ENCODE measurements around the gene ADH5. TPM values are rescaled to one million over a fixed set of nuclear protein-coding genes. Genes with fewer than 3 reads are reported as not detected.

ADH5 gene
- total and polyA plus RNA-seq, 10 of the 15 experiments (the other 5 are each of a cell fraction or from before 2014, with no cell fraction given), result 48.5 to 159 (median 95.3) TPM

GRCh38 chr4:99061048-99061700 is 27.4 kb downstream of the ADH5 start:
- Histone ChIP-seq H3K9me3 (replicated peaks; ENCODE audit: control insufficient read depth, insufficient read depth, low read length) (no peaks in the 10 kb centered on the region), H3K4me2 (ENCODE audit: control insufficient read depth, insufficient read depth) (no peak overlapping the region), H3K4me1 (ENCODE audit: control insufficient read depth, insufficient read depth, low read length) (peaks cover 6% of the 10 kb centered on the region; the same call in 1 of the 2 replicates), H2AFZ (ENCODE audit: control insufficient read depth, low read depth, low read length) (no peak overlapping the region), H3K27ac (ENCODE audit: control insufficient read depth, insufficient read depth) (no peak overlapping the region), H4K20me1 (ENCODE audit: control insufficient read depth, insufficient read depth) (no peaks in the 10 kb centered on the region), H3K4me3 (no peak overlapping the region), H3K79me2 (ENCODE audit: control insufficient read depth, insufficient read depth, low read length) (no peaks in the 10 kb centered on the region), H3K27me3 (replicated peaks in 1 of 2; ENCODE audit: control insufficient read depth in 2 of 2, insufficient read depth in 2 of 2, low read length in 1 of 2) (no peaks in the 10 kb centered on the region), H3K9ac (ENCODE audit: control insufficient read depth, insufficient read depth, low read length) (no peak overlapping the region), H3K36me3 (ENCODE audit: control insufficient read depth in 2 of 2, insufficient read depth in 2 of 2, low read length in 1 of 2) (peaks cover 0 to 18% of the 10 kb centered on the region in 2 experiments; a peak in 2 of 4 replicates)
- in situ Hi-C loops (cut with MboI), result no loop called here
- BruUV-seq (replicated peaks), result no TSS peak
- intact Hi-C loops (cut with micrococcal nuclease; ENCODE audit: unreplicated experiment), result no loop called here
- ChIA-PET SMC1A (ENCODE audit: uncharacterized antibody, unreplicated experiment) (no interaction called here), RAD21 (ENCODE audit: unreplicated experiment) (interaction anchor here (3.2 kb wide), 1 partner anchor 66 kb away, joined by 16 read pairs; the partner anchor contains the start of gene METAP1), CTCF (interaction anchor here (9.2 kb wide), 1 partner anchor 61 kb away, joined by 287 read pairs; the partner anchor contains the start of gene METAP1), POLR2A (no interaction called here)
- FAIRE-seq (no peak), ATAC-seq (no peak), DNase-seq (ENCODE audit: low read depth, low spot score) (no peak)
- TF ChIP-seq E4F1 (IDR thresholded peaks at IDR 0.05; ENCODE audit: borderline replicate concordance, partially characterized antibody), result no peak
- no peak for TF ChIP-seq SKIL (IDR thresholded peaks at IDR 0.05; ENCODE audit: low read depth, poor library complexity, severe bottlenecking)
- TF ChIP-seq PAX5 (IDR thresholded peaks at IDR 0.05; ENCODE audit: borderline replicate concordance, low read depth, low read length), result no peak
- no peak for TF ChIP-seq TCF7 (IDR thresholded peaks at IDR 0.05; ENCODE audit: borderline replicate concordance)
- TF ChIP-seq ATF2 (IDR thresholded peaks at IDR 0.05; ENCODE audit: low read length), result no peak
- TF ChIP-seq JUND (IDR thresholded peaks at IDR 0.05; ENCODE audit: low read depth, low read length), result no peak
- TF ChIP-seq SREBF1 (IDR thresholded peaks at IDR 0.05; ENCODE audit: low read length), result no peak
- no peak for TF ChIP-seq WRNIP1 (IDR thresholded peaks at IDR 0.05; ENCODE audit: borderline replicate concordance, low read depth, low read length)
- TF ChIP-seq MLLT1 (IDR thresholded peaks at IDR 0.05), result no peak
- no peak for TF ChIP-seq SRF (IDR thresholded peaks at IDR 0.05; ENCODE audit: low read depth in 2 of 2, low read length in 2 of 2)
- no peak for TF ChIP-seq HDAC2 (IDR thresholded peaks at IDR 0.05)
- no peak for TF ChIP-seq SP1 (IDR thresholded peaks at IDR 0.05; ENCODE audit: low read depth, low read length)
- WGBS (ENCODE audit: insufficient coverage, insufficient replicate concordance, low lambda C conversion rate, missing lambda C conversion rate), result 95% methylated on average over 8 of the region's 8 CpGs

Measured in GM12878 (cell line).